Suppressor macrophage treated with lipopolysaccharide for 1 hour (primary cell): ENCODE data around the gene BMF.
A peak's percentile ranks its signal among the peaks of the same experiment; 100 is the strongest.
"Not testable (repeated sequence)": the region's sequence is repeated elsewhere in the genome, so short reads cannot be mapped to it uniquely, and the experiment has no call there.

Experiments used
- DNase-seq, 3 donors: peaks; one replicate each; pipeline ENCODE4 v3.0.0-alpha.2; 2020 to 2022

Gene BMF

DNA sequence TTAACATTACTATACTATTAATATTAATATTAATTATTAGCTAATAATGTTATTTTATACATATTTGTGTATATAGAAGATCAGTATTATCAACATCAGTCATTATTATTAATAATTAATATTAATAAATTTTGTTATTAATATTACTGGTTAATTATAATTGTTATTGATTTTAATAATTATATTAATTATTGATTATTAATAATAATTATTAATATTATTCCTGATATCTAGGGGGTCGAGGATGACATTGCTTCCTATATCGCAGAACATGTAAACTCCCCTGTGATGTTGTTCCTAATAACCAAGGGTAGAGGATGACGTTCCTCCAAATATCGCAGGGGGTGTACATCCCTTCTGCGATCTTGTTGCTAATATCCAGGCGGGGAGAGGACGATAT is 17.3 kb upstream of the BMF start:
- no peak for DNase-seq

DNA sequence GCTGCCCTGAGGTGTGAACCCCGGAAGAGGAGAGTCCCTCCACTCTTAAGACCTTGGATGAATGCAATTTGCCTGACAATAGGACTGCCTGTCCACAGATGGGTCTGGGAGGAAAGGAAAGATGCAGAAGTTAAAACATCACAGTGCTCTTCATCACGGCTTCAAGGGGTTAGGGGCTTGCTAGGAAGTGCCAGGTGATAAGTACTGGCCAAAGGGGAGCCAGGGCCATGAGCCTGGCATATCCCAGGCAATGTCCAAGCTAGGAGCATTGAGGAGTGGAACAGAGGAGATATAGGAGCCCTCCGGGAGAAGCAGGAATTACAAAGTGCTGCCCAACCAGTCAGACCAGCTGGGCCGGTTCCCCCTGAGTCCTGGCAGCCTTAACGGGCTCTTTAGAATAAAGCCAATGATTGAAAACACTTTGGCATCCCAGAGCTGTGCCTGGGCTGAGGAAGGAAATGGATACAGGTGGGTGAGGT is 16.2 kb upstream of the BMF start:
- DNase-seq = not testable (repeated sequence)

DNA sequence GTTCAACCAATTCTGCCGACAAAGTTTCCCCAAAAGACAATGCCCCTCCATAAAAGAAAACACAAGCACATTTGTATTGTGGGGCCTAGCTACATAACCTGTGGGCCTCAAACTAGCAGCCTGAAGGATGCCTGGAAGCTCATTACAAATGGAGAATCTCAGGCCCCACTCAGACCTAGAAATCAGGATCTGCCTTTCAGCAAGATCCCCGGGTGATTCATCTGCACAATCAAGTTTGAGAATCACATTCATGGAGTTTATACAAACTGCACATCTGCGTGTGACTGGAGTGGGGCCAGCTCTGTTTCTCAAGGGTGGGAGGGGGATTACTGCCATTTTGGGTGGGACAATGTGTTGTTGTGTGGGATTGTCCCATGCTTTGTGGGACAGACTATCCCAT is 15.7 kb upstream of the BMF start:
- peak in 2 of 3 donors; percentile 41 to 51 for DNase-seq

DNA sequence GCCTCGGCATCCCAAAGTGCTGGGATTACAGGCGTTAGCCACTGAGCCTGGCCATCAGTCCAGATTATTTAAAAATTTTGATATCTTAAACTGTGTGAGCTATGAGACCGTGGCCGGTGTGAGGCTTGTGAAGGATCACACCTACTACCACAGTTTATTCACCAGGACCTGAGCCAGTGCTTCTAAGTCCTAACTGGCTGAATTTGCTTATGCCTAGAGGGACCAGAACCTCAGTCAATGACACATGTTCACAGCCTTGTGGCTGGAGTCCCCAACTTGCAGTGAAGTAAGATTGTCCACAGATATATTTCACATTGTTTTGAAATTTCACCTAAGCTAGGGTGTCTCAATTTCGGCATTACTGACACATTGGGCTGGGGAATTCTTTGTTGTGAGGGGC is 15.2 kb upstream of the BMF start:
- DNase-seq = not testable (repeated sequence)

DNA sequence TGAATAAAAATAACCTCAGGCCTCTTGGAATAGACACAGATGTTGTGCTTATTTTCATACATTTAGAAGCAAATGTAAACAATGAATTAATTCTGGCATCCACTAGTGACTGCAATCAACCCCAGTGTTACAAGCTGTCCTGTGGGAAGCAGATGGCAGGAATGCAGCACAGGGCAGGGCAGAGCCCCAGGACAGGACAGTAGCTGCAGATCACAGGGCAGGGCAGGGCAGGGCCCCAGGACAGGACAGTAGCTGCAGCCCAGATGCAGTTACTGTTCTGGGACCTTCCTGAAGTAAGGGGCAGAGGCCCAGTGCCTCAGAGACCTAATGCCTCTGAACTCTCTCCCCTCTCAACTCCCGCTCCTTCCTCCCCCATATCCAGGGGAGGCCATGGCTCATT is 14.3 kb upstream of the BMF start:
- not testable (repeated sequence) for DNase-seq

DNA sequence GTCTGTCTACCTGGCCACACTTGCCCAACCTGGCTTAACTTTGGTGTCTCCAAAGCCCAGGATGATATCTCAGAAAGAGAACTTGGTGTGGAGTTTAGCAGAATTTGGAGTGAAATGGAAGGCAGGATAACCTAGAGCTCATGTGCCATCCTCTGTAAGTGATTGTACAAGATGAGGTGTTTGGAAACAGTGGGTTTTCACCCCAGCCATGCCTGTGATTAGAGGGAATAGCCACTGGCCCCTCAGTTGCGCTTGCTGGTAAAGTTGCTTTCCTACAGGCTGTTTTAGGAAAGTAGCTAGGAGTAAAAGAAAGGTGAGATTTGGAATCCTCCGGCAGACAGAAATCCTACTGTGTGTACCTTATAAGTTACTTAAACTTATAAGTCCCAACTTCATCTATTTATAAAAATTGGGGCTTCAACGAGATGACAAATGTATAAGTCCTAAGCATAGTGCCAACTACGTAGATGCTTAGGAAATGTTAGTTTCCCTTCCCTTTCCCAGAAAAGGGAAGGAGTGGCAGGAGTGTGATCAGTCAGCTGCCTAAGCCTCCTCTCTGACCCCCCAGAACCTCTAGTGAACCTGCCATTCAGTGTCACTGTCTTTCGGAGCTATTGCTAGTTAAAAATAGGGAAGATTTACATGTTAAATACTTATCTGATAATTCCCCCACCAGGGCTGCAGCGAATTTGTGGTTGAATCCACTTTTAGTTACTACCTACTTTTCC is 13.4 kb upstream of the BMF start:
- DNase-seq = peak; percentile 89 to 98 (median 95)

DNA sequence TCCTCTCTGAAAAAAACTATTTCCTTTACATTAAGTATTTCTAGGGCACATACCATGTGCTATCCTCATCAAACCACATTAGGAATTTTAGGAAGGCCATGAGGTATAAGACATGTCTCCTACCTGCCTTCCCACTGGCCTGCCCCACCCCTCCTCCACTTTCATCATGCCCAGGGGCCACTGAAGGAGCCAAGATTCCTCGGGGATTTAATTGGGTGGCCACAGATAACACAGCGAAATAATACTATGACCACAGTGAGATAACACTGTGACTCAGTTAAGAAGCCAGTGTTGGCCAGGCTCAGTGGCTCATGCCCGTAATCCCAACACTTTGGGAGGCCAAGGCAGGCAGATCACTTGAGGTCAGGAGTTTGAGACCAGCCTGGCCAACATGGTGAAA is 9.8 kb upstream of the BMF start:
- DNase-seq = no peak

DNA sequence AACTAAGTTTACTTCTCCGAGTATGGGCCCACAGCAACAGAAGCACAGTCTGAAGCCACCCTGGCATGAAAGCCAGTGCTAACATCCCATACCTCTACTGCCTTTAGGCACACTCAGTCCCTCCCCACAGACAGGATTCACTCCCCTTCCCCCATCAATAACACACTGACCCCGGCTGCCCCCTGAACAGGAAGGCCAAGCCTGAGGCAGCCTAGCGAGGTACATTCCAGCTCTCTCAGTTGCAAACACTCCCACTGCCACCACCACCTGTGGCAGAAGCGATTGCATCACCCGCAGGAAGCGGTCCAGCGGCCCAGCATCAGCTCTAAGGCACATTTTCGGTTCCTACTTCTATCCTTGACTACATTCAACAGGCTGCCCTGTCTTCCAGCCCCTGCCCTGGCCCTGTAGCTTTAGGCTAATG is 7.0 kb upstream of the BMF start:
- peak; percentile 67 to 69 (median 68) for DNase-seq

DNA sequence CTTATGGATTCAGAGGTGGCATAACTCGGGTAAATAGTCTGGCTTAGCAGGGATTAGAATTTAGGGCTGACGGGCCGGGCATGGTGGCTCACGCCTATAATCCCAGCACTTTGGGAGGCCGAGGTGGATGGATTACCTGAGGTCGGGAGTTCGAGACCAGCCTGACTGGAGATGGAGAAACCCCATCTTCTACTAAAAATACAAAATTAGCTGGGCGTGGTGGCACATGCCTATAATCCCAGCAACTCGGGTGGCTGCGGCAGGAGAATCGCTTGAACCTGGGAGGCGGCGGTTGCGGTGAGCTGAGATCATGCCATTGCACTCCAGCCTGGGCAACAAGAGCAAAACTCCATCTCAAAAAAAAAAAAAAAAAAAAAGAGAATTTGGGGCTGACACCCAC is 6.4 kb upstream of the BMF start:
- not testable (repeated sequence) for DNase-seq

DNA sequence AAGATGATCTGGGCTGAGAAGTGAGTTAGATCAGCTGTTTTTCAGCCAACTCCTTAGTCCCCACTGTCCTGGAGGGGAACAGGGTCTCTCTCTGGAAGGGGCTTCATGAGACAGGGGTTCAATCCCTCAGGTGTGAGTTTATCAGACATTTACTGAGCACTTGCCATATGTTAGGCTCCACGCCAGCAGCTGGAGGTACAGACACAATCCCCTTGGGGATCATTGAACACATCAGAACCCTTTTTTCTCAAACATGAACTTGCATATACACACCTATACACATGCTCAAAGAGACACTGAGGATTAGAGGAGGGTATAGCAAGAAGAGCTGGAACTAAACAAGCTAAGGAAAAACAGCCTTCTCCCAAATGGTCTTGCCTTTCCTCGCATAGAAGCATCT is 5.5 kb upstream of the BMF start:
- DNase-seq = no peak

DNA sequence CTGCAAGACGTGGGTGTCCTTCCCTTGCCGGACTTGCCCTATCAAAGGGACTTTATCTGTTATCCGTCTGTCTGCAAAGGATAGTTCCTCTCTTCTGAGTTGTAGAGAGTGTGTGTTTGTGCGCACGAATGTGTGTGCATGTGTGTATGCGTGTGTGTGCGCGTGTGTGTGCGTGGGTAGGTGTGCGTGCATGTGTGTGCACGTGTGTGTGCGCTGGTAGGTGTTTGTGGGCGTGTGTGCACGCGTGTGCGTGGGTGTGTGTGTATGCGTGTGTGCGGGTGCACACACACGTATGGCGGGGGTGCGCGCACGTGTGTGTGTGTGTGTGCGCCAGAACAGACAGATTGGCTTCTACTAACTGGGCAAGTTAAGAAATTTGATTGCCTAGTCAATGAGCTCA is 4.1 kb upstream of the BMF start:
- no peak for DNase-seq

DNA sequence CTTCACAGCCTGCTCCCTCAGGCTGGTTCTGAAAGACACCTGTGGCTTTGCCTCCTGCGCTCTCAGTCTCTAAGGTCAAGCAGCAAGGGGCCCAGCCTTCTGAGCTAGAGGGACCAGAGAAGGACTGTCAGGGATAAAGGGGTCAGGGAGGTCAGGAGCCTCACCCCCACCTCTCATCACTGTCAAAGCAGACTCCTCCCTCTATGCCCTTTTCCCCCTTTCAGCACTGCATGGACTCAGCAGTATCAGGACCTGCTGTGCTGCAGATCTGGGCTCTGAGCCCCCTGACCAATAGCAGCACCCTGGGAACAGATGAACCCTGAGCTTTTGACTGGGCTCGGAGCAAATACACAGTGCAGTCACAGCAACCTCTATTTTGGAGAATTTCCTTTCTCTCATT is 3.2 kb upstream of the BMF start:
- DNase-seq = no peak

DNA sequence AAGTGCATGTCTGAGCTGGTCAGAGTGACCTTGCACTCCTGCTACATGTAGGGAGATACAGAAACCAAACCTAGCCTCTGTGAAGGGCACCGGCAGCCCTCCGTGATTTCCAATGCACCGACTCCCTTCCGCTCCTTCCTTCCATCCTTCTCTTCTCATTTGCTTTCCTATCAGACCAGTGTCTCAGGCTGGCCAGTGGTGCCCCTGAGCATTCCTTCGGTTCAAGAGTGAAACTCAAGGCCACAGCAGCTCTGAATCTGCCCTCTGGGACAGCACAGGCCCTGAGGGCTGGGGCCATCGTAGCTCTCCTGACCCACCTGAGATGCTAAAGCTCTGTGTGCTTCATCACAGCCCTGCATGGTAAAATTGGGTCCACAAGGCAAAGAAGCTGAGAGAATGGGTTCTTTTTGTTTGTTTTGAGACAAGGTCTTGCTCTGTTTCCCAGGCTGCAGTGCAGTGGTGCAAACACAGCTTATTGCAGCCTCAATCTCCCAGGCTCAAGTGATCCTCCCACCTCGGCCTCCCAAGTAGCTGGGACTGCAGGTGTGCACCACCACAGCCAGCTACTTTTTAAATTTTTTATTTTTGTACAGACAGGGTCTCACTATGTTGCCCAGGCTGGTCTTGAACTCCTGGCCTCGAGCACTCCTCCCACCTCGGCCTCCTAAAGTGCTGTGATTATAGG is 2.3 kb upstream of the BMF start:
- DNase-seq = no peak

DNA sequence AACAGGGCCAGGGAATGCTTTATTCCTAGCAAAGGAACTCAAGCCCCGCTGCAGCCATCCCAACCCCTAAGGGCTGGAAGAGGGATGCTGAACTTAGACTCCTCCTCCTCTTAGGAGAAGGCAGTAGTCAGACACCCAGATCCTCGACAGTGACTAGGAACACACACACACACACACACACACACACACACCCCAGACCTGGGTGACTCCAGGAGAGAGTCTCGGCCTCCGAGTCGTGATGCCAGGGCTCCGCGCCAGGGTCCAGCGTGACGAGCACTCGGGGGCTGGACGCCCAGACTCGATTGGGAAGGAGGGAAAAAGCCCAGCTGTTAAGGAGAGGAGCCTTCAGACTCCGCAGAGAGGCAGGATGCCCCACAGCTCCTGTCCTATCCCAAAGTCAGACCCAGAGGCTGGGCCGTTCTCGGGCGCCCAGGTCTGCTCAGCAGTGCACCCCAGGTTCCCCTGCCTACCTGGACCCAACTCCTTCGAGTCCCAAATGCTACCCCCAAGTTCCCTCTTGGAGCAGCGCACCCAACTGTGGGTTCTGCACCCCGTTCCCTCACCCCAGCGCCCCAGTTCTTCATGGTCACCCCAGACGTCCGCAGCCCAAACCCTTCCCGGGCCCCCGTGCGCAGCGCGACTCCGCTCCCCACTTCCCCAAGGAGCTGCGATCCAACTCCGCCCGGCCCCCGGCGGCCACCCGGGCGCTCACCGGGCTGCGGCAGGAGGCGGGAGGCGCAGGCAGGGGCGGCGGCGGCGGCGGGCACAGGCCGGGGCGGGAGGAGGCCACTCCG is 421 bp downstream of the BMF start:
- peak in 1 of 3 donors; percentile 38 for DNase-seq

DNA sequence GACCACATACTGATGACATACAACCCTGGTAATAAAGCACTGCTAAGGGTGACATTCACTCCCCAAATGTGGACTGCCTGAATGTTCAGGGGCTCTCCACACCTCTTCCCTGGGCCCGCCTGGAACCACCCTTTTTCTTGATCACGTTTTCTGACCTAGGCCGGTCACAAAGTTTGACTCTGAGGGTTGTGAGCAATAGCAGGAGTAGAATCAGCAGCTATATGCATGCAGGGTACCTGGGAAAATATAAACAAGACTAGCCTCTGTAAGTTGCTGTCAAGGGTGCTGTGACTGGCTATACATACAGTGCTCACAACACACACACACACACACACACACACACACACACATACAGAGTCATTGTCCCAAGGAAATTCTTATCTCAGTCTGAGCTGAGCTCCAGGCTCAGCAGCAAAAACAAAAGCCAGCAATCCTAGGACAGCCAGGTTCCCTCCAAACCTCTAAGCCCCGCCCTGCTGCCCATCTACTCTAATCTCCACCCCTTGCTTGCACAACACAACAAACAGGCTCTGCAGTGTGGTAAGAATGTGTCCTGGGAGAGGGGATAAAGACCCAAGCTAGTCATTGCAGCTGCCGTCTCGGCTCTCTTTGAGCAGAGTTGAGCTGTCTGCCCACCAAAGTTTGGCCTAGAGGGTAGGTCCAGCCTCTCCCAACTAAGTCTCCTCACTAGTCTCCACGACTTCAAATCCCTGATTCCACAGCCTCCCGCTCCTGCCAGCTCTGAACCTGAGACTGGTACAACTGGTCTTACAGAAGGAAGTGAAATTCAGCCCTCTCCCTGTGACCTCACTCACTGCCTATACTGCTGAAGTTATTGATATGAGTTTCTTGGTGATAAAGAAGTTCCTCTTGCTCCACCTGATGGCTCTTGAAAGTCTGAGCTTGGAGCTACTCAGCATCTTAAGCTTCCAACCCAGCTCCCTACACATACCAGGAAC is 2.2 kb downstream of the BMF start:
- peak; percentile 76 to 78 (median 76) for DNase-seq

DNA sequence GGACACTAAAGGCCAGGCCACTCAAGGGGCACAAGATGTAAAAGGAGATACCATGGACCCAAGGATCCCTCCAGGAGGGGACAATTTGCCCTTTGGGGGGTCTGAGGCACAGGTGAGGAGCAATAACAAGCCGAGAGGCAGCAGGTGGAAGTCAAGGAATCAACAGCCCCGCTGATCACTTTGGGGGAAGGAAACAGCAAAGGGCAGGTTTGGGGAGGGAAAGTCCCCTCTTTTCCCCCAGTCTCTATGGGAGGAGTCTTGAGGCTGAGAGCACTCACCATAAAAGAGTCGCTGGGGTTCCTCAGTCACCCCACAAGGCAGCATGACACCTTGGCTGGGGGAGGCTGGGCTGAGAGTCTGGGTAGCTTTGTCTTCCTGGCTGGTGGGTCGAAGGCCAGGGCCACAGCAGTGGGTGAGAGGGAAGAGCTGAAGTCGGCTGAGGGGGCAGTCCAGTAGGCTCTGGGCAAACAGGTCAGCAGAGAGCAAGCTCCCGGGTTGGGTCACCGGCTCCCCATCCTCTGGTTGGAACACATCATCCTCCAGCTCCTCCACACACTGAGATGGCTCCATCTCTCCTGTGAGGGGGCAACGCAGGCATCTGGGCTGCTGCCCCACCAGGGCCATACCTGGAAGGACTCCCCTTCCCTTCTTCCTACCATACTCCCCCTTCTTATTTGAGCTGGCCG is 3.0 kb downstream of the BMF start:
- peak; percentile 31 to 78 (median 68) for DNase-seq

DNA sequence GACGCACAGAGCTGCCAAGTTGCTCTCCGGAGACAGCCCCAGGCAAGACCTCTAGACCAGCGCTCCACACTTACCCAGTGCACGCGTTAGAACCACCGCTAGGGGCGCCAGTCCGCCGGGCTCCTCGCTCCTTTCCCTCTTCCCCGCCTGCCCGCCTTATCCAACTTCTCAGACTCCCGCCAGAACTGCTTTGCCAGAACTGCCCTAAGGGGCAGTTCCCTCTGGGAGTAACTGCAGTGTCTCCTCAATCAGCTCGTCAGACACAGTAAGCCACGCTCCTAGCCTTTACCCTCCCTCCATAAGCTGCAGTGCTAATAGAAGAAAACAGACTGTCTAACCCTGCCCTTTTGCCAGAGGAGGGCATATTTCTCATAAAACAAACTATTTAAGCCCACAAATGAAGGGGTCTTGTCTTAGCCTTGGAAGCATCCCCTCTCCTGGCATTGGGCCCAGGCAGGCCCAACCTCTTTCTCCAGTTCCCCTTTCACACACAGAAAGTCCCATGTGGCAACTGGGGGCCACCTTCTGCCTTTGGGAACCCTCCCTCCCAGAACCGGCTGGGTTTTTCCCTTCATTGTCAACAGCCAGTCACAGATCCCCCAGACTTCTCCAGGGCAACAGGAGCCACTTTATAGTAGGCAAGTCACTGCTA is 3.7 kb downstream of the BMF start:
- DNase-seq = peak; percentile 93 to 97 (median 94)

DNA sequence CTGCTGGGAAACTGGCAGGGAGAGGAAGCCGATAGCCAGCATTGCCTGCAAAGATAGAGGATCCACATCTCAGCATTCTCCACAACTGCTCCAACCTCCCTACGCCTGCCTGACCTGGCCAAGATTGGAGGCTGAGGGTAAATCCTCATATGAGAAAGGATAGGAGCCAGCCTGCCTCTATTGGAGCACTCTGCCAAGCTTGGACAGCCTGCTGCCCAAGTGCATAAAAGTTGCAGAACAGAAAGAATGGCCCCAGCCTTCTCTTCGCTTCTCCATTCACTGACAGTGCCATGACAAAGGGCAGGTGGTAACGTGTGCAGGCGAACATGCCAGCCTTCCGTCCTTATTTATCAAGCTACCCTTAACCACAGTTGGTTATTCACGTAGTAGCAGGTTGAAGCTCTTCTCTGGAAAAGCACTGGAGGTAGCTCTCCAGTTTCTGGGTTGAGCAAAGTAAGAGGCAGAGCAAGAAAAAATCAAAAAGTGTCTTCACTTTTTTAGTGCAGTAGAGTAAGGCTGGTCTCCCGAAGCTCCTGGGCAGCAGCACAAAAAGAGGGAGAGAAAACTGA is 4.3 kb downstream of the BMF start:
- no peak for DNase-seq

DNA sequence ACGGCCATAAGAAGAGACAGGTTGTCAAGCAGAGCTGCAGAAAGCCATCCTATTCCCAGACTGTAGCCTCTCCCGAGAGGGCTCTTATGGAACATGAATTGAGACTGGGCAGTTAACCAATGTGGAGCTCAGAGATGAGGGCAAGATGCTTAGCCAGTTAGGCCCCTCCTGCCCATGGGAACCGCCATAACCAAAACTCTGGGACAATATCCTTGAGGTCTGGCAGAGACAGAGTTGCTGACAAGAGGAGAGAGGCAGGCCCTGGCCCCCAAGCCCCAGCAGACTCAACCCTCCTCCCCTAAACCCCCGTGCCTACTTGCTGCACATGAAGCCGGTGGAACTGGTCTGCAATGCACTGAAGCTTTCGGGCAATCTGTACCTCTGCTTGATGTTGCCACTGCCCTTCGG is 4.8 kb downstream of the BMF start:
- no peak for DNase-seq

DNA sequence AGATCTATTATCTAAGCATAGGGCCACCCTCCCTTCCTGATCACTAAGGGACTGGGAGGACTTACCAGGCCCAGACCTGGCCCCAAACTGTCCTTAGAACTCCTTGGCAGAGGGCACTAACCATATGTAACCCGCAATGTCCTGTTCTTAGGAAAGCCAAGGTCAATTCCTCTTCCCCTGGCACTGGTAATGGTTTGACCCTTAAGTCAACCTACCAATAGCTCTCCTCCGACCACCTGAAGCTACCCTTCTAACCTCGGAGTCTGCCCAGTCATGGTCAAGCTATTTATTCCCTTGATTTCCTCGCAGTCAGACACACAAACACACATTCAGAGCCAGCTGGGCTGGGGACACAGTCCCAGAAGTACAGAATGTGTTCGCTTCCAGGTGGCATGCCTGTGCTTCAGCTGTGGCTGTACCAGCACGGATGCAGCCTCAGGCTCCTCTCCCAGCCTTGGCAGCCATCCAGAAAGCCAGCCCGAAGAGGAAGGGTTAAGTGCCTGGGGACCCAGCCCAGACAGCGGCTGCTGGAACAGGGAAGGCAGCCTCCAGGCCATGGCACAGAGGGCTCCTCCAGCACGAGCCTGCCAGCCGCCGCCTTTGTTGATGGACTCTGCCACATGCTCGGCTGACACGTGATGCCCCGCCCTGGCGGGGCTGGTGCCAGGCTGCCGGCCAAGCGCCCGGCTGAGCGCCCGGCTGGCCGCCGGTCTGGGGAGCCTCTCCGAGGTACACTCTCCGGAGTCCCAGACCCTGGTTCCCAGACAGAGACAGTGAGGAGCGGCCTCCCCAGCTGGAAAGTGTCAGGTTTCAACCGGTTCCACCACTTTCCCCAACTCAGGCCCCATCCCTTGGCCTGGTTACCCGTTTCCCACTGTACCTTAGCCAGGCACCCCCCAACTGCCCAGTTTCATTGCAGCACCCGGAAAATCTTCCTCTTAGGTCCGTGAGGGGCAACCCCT is 5.5 kb downstream of the BMF start:
- no peak for DNase-seq
